Dermis microvascular lymphatic vessel endothelial cell (primary cell): Measurements from ENCODE around the gene TFF1. TPM values are rescaled to one million over a fixed set of nuclear protein-coding genes. Genes with fewer than 3 reads are reported as not detected.

Experiments
- DNase-seq, 2 donors: peaks; one replicate each; pipeline versions ENCODE4 v3.0.0 to v3.0.0-alpha.2; 2010; ENCODE audit warnings: low read depth in 2 of 2
- total RNA-seq: library from RNA; depleted of rRNA; stranded (reverse); fragments of >200 nt; gene quantifications from 2 replicates; pipeline ENCODE4 v1.2.1, GENCODE V29; 2014

The TFF1 gene
- total RNA-seq, 1 donor from 2014 or later: not detected

DNA sequence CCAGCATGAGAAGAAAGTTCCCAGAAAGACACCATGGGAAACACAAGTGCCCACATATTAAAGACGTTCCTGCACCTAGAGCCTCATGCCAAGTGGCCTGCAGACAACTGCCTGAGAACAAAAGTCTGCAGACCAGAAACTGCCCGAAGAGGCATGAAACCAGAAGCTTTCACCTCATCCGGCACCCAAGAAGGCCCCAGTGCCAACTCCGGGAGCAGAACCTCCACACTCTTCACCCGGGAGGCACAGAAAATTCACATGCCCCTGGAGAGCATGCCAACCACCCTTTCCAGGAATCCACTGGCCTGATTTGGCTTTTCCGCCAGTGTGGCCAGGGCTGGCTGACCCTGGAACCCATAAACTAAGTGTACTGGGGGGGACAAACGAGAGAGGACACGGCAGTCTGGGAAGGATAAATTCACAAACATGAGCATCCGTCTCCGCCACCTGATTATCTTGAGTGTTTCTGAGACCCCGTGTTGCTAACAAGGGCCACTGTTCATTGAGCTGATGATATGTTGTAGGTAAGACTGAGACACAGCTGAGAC, 22.3 kb downstream of the TFF1 start:
- no peak for DNase-seq

GRCh38 chr21:42343556-42343955, 22.8 kb downstream of the TFF1 start:
- no peak for DNase-seq

GRCh38 chr21:42343101-42343500, 23.2 kb downstream of the TFF1 start:
- no peak for DNase-seq

GRCh38 chr21:42341776-42342542, 24.4 kb downstream of the TFF1 start:
- DNase-seq: no peak

DNA sequence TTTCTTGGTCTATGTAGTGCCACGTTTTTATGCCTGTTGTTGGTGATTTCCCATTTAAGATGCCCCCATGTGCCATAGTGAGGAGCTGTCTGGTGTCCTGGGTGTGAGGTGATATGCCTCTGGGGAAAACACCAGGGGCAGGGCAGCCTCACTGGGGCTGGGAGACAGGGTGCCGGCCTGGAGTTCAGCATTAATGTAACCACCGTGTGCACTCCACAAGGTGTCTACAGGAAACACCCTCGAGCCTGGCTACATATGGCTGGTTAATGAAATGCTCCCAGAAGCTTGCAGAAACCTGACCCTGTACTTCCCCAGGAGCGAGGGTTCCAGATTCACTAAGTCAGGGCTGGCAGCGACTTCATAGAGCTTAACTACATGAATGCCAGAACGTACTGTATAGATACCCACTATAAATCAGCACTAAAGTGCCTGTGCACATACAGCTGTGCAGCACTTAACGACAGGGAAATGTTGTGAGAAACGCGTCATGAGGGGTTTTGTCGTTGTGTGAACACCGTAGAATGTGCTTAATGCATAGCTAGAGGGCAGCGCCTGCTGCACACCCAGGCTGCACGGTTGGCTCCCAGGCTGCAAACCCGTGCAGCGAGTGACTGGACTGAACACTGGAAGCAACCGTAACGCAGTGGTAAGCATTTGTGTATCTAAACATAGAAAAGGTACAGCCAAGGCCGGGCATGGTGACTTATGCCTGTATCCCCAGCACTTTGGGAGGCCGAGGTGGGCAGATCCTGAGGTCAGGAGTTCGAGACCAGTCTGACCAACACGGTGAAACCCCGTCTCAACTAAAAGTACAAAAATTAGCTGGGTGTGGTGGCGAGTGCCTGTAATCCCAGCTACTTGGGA, 25.9 kb downstream of the TFF1 start:
- no peak for DNase-seq

- no peak for DNase-seq
These were observed 27.3 kb downstream of the TFF1 start for GRCh38 chr21:42338729-42339715.

DNA sequence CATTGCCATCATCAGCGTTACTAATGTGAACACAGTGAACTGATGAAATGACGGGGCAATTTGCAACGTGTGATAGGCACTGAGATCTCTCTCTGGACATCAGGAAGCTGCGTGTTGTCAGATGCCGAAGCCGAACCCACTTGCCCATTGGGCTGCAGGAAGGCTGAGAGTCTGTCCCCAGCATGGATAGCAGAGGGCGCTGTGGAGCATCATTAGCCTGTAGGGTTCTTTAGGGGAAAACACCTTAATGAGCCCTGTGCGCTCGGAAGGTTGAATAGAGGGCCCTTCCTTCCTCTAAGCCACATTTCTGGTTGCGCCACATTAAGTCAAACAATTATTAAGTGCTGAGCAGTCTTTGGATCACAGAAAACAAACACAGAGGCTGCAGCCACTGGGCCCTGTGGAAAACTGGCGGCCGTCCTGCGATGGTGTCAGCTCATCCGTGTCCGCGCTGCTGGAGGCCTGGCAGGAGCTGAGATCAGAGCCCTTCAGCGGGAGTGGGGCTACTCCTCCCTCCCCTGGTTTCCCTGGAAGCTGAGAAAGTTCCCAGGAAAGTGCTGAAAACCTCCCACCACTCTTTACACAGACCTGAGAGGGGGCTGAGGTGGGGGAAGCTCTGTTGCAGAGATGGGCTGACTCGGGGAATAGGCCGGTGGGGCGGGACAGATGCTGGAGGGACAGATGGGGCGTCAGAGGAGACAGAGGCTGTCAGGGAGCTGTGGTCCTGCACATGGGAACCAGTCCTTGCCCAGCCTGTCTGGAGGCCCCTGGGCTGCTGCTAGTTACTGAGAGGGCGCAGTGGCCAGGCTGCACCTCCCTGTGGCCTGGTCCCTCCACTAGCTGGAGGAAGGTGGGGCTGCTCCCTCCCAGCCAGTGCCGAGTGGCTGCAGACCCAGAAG, 28.3 kb downstream of the TFF1 start:
- peak; percentile 77 to 87 for DNase-seq

- no peak for DNase-seq
These were observed 29.1 kb downstream of the TFF1 start for GRCh38 chr21:42337276-42337675.

DNA sequence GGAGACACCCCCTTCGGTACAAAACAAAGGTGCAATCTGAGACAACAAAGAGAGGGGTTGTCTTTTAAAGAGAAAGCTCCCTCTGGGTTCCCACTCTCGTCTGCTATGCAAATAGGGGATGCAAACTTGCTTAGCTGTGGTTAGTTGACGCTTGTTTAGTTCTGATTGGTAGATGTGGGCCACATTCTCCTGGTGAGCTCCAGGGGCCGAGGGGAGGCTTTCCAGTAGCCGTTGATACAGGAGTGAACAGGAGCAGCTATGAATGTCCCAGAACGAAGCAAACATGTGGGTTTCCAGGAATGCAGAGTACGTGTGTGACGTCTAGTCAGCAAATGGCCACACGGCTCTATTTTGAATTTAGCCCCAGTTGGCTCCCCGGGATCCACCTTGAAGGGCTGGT, 30.3 kb downstream of the TFF1 start:
- no peak for DNase-seq

GRCh38 chr21:42332557-42333317, 33.6 kb downstream of the TFF1 start:
- DNase-seq: no peak

DNA sequence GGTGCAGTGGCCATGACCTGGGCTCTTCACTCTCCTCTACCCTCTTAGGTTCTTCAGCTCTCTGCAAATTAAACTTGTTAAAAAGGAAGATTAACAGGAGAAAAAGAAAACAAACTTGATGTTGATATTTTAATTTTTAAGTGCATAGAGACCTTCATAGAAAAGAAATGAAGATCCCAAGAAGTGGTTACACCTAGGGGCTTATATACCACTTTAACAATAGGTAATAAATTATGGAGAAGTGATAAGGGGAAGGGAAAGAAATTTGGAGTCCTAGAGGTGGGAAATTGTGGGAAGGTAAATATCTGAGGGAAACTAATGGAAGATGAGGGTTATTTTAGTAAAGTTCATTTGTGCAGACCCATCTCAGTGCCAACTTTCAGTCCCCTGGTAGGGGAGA, 34.7 kb downstream of the TFF1 start:
- no peak for DNase-seq

DNA sequence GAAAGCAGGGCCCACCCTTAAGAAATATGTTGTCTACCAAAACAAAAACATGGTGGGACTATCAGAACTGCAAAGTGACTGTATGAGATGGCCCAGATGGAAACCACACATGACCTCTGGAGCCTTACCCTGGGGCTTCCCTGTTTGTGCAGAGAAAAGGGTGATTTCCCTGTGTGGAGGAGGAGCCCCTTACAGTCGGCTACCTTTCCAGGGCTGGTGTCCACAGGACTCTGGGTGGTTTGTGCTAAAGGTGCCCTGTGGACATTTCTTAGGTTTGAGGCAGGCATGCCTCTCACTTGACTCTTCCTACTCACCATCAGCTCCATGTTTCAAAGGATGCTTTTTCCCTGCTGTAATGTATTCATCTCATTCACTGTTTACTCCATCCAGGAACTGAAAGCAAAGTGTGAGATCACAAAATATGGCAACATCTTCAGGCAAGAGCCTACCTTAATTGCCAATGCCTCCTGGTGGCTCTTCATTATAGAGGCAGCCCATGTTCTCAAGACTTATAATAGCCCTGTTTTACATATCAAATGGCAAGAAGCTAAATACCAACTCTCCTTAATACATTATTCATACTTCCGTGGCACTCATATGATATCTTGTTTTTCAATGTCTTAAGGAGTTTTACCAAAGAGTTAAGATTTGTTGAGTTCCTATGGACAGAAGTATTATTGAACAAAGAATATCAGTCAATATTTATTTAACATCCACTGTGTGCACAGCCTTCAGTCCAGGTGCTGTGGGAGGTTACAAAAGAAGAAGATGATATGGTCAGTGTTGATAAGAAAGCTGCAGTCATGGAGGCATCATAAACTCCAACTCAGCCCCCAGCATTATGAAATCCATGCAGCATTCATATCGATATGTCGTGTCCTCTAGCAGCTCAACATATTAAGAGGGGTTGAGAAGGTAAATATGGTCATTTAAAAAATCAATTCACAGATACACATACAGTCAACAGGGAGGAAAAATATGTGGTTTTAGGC, 35.7 kb downstream of the TFF1 start:
- DNase-seq: no peak

- no peak for DNase-seq
These were observed 41.4 kb downstream of the TFF1 start for GRCh38 chr21:42324896-42325295.

- no peak for DNase-seq
These were observed 44.5 kb downstream of the TFF1 start for GRCh38 chr21:42321845-42322244.

DNA sequence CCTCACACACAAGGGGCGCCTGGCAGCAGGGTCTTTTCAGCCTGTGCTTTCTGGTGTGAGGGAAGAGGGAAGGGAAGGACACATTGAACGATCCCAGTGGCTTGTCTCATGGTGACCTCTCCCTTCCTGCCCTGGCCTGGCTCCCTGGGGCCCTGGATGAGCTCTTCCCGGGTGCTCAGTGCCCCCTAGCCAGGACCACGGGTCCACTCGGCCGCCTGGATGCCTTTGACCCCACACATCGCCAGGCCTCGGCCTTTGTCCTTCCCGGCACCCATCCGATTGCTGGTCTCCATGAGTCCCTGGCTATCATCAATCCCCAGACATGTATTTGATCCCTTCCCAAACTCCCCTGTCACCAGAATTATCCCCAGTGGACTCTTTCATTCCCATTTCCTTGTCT, 45.1 kb downstream of the TFF1 start:
- DNase-seq: no peak

- no peak for DNase-seq
These were observed 45.5 kb downstream of the TFF1 start for GRCh38 chr21:42320791-42321190.

GRCh38 chr21:42319851-42320572, 46.3 kb downstream of the TFF1 start:
- no peak for DNase-seq

DNA sequence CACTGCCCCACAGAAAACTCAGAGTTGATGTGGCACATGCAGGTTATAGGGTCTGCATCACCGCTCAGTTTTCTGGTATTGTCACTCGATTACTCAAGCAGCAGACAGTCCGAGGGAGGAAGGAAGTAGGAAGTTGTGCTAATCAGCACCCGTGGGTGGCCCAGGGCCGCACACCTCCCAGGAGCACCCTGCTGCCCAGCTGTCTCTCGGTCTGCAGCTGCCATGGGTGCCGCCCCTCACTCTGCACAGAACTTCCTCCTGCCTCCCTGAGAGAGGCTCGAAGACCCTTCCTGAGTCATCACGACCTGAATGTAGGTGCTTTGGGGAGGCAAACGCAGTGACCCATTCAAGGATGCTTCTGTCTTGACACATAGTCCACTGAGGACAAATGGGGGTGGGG, 47.0 kb downstream of the TFF1 start:
- DNase-seq: peak in 1 of 2 donors; percentile 40
